T-helper 1 cell treated with Interleukin-12 subunit alpha and Interleukin-12 subunit beta and Interleukin-4 antibody, amounts not matched to agents 30 ng/mL and 1 ng/mL, for 36 hours (primary cell): ENCODE measurements around the gene BPIFB3. TPM values are rescaled to one million over a fixed set of nuclear protein-coding genes. Genes with fewer than 3 reads are reported as not detected.

Source experiments
- intact Hi-C: fragments of 100-400 bp; cut with micrococcal nuclease; formaldehyde crosslinking; loops from one replicate; pipeline ENCODE4 v1.15.1; 2024
- total RNA-seq: library from RNA; stranded (reverse); gene quantifications from 2 replicates; pipeline ENCODE4 v1.2.3, GENCODE V29; 2022

Gene BPIFB3
- total RNA-seq, 1 donor from 2014 or later, result not detected

DNA sequence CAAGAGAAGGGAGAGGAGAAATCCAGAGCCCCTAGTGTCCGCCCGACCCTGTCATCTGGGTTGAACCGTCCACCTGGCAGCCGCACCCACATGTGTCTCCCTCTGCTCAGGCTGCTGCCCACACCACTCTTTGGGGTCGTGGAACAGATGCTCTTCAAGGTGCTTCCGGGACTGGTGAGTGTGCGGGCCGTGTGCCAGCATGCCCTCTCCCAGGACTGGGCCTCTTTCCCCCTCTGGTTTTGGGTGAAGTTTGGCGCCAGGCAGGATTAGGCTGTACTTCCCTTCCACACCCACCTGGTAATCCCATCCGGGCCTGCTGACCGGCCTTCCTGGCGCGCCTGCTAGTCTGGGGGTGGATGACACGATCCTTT lies 7.9 kb downstream of the BPIFB3 start:
- intact Hi-C loops, result no loop called here

DNA sequence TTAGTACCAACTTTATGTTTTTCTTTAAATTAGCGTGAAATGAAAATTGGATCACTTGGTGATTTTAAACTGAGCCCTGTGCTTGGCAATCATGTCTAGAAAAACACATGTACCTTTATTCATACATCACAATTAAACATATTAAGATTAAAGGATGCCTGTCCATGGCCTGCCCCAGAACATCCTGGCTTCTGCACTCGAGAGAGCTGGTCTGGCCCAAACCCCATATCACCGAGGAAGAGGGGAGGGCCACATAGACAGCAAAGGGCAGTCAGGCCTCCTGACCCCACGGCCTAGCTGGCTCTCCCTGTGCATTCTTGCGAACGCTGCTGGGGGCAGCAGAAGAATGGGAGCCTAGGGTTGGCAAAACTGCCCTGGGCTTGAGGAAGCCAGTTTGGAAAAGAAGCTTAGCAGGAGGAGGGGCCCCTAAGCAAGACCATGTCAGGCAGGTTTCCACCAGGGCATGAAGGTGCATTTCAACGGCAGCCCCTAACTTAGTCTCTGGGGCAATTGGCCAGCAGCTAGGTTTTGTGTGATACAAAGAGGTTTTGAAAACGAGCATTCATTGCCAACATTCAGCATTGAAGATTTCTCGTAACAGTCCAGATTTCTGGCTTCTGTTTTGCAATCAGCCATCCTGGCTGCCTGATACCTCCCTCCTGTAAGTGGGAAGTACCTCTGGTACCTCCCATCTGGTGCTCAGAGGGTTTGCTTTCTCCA lies 8.6 kb downstream of the BPIFB3 start:
- intact Hi-C loops, result no loop called here

DNA sequence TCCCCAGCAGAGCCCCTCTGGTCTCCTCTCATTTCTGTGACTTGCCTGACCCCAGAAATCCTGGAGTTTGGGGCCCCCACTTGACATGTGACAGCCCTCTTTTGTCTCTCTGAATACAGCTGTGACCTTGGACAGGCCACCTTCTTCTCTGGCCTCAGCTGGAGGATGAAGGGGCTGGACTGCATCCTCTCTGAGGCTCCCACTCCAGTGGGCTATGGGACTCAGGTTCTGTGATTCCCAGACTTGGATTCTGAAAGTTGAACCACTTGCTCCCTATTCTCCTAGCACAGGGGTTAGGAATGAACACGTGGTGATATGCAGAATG lies 9.1 kb downstream of the BPIFB3 start:
- intact Hi-C loops, result no loop called here

DNA sequence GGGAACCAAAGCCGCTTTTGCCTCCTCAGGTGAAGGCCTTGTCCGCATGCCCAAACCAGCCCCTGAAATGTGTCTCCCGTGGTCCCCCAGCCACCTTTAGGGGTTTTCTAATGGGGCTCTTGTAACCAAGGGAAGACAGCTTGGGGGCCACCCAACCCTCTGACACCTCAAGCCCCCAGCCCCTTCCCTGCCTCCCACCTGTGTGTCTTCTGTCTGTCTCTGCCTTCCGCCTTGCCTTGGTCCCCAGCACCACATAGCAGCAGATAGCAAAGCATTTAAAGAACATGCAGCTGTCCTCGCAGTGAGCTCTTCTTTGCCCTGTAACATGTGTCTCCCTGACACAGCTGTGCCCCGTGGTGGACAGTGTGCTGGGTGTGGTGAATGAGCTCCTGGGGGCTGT lies 9.6 kb downstream of the BPIFB3 start:
- intact Hi-C loops, result no loop called here

DNA sequence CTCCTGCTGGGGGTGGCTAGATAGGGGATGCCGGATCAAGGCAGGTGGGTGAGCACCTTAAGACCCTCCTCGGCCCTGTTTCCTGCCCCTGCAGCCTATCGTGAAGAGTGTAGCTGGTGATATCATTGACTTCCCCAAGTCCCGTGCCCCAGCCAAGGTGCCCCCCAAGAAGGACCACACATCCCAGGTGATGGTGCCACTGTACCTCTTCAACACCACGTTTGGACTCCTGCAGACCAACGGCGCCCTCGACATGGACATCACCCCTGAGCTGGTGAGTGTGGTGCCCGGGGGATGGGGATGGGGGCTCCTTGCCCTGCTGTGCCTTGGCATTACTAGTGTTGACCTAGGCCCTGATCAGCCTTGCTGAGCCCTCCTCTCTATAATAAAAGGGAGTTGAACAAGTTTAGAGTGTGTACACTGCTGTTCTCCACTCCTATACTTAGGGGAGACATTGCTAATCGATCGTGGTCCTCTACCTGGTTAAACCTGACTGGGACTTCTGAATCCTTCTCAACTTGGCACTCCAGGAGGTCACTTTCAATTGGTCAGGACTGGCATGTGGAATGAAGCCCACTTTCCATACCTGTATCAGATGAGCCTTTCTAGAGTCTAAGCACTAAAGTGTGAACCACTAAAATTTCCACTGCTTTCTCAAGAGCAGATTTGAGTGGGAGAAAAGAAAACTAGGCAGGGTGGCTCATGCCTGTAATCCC lies 11.0 kb downstream of the BPIFB3 start:
- intact Hi-C loops, result no loop called here

DNA sequence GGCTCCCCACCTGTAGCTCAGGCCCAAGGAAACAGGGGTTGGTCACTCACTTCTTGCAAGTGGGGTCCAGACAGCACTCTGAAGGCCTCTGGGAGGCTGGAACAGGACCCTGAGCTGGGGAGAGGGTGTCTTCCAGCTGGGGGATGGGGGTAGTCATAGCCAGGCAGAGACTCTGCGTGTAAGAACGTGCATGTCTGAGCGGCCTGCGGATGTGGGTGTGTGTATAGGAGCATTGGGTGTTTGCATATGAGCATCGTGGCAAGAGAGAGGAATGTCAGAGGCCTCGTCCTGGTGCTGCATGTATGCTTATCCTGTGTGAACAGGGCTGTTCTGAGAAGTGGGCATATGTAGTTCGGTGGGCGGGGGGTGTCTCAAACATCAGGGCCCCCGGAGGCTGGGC lies 12.1 kb downstream of the BPIFB3 start:
- intact Hi-C loops, result no loop called here

DNA sequence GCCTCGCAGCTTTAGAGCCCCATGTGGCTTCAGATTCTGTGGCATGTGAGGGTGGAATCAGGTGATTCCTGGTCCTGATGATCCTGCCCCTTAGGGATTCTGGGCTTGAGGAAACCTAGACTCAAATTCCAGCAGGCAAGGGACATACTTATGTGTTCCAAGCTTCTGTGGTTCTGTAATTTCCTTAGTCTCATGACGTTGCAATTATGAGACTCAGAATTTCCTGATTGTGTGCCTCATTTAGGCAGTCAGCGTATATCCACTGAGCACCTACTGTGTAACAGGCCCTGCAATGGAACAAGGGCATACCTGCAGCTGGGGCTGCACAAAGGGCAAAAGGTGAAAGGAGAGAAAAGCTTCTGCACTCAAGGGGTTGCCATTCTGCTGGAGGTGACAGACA lies 14.1 kb downstream of the BPIFB3 start:
- intact Hi-C loops, result no loop called here

DNA sequence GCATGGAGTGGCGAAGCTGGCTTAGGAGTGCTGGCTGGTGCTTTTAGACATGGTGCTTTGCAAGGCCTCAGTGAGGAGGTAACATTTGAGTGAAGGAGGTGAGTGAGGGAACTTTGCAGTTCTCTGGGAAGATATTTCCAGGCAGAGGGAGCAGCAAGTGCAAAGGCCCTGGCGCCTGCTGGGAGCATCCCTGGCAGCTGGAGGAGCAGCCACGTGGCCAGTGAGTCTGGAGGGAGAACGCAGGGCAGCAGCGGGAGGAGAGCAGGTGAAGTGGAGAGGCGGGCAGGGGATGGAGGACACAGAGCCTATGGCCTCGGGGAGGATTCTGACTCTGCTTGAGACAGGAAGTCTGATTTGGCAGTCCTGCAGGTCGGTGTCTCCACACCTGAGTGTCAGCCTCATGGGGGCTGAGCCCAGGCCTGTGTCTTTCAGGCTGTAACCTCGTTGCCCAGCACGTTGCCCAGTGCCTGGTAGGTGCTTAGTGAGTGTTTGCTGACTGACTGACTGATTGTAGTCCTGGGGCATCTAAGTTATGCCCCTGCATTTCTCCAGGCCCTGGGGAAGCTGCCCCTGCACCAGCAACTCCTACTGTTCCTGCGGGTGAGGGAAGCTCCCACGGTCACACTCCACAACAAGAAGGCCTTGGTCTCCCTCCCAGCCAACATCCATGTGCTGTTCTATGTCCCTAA lies 14.7 kb downstream of the BPIFB3 start:
- intact Hi-C loops, result no loop called here

DNA sequence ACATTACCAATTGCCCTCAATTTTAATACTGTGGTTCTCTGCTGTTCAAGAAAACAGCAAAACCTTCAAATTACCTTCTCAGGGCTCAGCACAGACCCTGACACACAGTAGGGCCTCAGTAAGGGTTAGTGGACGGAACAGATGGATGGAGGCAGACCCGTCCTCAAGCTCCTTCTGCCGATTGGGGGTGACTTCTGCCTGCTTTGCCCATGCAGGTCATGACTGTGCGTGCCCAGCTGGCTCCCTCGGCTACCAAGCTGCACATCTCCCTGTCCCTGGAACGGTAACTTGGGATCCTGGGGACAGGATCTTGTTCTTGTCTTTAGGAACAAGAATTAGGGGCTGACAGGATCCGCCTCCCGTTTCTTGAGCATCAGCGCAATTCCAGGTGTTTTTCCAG lies 16.0 kb downstream of the BPIFB3 start:
- intact Hi-C loops, result no loop called here

DNA sequence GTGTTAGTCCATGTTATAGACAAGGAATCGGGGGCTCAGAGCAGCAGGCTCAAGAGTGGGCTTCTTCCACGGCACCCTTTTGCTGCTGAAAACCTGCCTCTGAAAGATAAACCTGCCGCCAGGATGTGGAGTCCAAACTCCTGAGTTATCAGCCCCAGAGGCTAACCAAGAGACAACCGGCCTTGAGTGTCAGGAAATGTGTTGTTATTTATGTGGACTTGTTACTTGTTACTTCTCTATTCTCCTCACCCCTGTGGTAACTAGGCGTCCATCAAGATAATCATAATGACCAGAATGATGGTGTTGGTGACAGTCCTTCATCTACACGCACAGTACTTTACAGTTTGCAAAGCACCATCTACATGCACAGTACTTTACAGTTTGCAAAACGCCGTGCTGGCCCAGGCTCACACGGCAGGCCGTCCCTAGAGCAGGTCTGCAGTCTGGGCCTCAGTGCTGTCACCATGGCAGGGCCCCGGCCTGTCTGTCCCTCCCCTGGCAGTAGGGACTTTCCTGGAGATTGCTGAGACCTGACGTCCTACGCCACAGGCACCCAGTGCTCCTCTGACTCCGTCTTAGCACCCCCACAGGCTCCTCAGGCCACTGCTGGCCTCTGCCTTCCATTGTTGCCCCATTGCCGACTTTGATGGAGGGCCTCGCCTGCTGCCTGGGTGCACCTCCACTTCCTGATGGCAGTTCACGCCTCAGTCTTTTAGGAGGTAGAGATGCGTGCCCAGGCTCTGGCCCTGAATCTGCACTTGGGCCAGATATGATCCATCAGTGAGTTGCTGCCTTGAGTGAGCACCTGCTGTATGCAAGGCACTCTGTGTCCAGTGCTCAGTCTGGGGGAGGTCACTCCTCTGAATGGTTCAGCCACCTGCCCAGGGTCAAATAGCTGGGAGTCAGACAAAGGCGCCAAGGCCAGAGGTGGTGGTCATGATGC lies 16.7 kb downstream of the BPIFB3 start:
- intact Hi-C loops, result no loop called here

DNA sequence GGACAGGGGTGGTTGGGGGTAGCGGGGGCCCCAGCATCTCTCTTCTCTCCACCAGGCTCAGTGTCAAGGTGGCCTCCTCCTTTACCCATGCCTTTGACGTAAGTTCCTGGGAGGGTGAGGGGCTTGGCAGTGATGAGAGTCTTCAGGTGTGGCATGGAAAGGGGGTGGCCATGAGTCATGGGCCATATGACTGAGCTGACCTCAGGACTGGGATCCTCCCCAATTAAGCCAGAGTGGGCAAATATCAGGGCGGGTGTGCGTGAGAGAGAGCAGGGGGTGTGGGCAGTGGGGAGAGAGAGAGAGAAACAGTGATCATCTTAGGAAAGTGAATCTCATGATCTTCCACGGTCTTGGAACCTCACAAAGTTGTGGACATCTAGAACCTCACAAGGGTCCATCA lies 17.5 kb downstream of the BPIFB3 start:
- intact Hi-C loops, result no loop called here

DNA sequence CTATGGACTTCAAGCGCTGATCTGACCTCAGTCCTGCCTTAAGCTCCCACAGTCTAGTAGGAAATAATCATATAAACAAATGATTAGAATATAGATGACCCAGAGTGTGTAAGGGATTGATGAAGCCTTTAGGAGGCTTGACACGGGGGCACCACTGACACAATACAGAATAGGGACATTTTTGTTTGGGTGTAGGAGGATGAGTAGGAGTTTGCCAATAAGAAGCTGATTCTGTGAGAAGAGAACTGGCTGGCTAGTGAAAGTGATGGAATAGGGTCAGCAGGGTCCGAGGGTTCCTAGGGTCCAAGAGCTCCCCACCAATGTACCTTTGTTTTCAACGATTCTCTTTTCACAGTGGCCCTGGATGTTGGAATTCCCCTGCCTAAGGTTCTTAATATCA lies 18.7 kb downstream of the BPIFB3 start:
- intact Hi-C loops, result no loop called here

DNA sequence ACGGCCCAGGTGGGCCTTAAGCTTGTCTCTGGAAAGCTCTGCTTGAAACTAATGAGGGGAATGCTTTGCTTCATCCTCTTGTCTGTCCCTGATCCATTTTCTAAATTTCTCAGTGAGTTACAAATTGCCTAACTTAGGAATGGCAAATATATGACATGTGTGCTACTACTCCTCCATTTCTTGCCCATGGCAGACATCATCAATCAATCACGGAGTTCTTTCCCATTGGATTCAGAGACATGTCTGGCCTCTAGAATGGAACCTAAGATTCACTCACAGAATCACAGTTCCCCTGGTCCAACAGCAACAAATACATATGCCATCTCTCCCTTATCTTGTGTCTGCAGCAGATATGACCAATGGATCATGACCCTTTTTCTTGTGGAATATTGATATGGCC lies 19.1 kb downstream of the BPIFB3 start:
- intact Hi-C loops, result no loop called here

DNA sequence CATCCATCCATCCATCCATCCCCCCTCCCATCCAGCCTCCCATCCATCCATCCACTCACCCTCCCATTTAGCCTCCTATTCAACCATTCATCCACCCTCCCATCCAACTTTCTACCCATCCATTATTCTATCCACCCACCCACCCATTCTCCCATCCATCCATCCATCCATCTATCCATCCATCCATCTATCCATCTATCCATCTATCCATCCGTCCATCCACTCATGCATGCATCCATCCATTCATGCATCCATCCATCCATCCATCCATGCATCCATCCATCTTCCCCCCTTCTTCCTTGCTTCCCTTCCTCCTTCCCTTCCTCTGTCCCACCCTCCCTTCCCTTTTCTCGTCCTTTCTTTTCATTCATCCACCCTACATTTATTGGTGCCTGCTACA lies 21.0 kb downstream of the BPIFB3 start:
- intact Hi-C loops, result no loop called here

DNA sequence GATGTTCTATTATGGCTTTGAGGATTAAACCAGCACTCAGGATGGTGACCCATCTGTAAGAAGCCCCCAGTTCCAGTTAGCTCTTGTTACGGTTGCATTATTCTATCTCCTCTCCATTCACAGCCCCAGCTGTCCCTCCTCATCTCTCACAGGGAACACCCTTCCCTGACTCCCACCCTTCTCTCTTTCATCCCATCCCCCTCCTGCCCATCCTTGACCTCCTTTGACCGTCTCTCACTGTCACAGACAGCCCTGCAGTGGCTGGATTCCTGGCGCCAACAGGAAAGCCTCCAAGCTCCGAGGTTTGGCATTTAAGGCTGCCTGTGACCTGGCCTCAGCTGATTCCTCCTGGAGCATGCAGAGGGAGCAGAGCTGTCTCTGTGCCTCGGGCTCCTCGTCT lies 21.6 kb downstream of the BPIFB3 start:
- intact Hi-C loops, result no loop called here

DNA sequence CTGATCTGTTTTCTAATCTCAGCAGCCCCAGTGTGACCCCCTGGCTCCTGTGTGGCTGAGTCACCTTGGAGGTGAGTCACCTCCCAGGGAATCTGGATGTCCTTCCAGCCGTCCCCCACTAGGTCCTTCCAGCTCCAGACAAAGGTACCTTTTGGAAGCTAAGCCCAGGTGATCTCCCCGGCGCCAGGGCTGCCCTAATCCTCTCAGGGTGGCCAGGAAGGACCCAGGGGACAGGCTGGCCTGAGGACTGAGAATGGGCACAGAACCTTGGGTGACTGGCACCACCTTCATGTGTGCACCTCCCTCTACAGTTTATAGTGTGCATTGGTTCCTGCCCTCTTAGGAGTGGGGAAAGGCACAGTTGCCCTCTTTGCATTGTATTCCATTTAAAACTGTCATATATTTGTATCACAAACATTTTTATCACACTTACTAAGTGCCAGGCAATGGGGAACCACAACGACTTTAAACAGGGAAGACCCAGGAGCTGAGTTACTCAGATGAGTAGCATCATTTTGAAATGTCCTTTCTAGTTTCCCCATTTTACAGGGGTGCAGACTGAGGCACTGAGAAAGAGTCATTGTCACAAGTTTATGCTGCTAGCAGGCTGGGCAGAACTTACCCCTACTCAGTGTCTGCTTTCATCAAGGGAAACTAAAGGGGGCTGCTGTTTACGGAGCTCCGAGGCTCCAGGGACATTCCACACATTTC lies 23.1 kb downstream of the BPIFB3 start:
- intact Hi-C loops, result no loop called here

DNA sequence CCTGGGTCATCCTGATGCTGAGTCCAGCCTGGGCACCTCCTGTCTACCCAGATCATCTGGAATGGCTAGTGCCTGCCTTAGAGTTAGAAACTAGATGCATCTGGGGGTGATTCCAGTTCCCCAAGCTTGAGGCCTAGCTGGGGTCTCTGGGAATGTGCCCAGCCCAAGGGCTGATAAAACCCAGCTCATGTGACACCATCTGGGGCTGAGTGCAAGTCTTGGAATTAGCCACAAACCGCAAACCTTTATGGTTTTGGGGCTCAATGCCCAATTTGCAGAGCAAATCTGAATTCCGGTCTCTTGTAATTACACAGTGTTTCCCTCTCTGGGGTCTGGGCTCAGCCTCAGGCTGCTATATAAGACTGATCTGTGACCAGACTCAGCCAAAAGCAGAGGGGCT lies 25.6 kb downstream of the BPIFB3 start, which contains the start of gene BPIFB4:
Gene BPIFB4 (plus strand): TSS at position 385 of the 400 bp plus-strand sequence. CDS start 1,884 bp downstream, outside the sequence.
- intact Hi-C loops, result no loop called here

DNA sequence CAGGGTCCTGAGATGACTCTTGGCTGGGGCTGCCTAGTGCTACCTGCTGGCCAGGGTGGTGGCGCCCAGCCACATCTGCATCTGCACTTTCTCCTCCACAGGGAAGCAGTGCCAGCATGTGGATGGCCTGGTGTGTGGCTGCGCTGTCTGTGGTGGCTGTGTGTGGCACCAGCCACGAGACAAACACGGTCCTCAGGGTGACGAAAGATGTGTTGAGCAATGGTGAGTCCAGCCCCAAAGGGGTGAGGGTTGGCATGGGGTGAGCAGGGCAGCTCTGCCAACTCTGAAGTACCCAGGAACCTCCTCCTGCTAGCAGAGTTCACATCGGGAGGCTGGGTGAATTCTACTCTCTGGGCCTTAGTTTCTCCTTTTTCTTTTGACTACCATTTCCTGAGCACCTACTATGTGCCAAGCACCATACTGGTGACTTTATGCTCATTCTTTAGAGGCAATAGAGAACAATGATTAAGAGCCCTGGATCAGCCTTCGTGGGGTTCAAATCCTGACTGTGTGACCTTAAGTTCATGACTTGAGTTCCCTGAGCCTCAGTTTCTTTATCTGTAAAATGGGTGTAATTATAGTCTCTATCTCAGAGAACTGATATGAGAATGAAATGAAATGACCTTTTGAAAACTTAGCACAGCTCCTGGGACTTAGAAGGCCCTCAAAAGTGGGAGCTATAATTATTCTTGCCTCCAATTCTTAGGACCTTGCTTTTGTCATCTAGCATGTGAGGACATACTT lies 27.9 kb downstream of the BPIFB3 start:
- intact Hi-C loops, result no loop called here

DNA sequence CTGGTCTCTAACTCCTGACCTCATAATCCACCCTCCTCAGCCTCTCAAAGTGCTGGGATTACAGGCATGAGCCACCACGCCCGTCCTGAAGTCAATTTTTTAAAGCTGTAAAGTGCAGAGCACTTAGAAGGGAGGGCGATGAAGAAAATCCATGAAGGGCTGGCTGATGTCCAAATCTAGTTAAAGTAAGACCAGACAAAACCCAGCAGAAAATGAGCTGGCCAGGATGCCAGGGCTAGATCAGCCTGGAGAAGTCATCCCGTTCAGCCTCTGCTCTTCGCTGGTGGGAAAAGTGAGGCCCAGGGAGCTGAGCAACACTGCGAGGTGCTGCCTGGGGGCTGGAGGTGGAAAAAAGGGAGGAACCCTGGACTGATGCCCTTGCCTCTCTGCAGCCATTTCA lies 28.8 kb downstream of the BPIFB3 start:
- intact Hi-C loops, result no loop called here
